SK-N-SH (cell line): Measurements from ENCODE around the gene LTBP1.
A peak's percentile ranks its signal among the peaks of the same experiment; 100 is the strongest.

Experiments used
- CHD2 ChIP-seq: fragments of 150-350 bp; IDR thresholded peaks from 2 replicates; pipeline ENCODE4 v1.6.1; 2018; ENCODE audit warnings: low read length; ENCODE audit not compliant: partially characterized antibody
- EP300 ChIP-seq, 2 experiments: IDR thresholded peaks; 2 replicates each; pipeline versions ENCODE4 v1.4.0 to v1.6.1; 2012; ENCODE audit warnings: borderline replicate concordance in 1 of 2, low read depth in 1 of 2, low read length in 1 of 2
- FOXM1 ChIP-seq: IDR thresholded peaks from 2 replicates; pipeline ENCODE4 v1.4.0; 2012; ENCODE audit warnings: low read depth, mild to moderate bottlenecking
- GABPA ChIP-seq: IDR thresholded peaks from 2 replicates; pipeline ENCODE4 v1.4.0; 2012; ENCODE audit warnings: low read depth, mild to moderate bottlenecking
- GATA2 ChIP-seq: sonication (generic); formaldehyde crosslinking; IDR thresholded peaks from 2 replicates; pipeline ENCODE4 v1.5.0; 2020; ENCODE audit warnings: mild to moderate bottlenecking, missing genetic modification reagents
- MXI1 ChIP-seq: IDR thresholded peaks from 2 replicates; pipeline ENCODE4 v1.6.1; 2012; ENCODE audit warnings: mild to moderate bottlenecking, low read depth, low read length, improper control_type of control experiment
- POLR2AphosphoS5 ChIP-seq: IDR thresholded peaks from 2 replicates; pipeline ENCODE4 v1.6.1; 2012; ENCODE audit warnings: low read depth, low read length
- RAD21 ChIP-seq: IDR thresholded peaks from 2 replicates; pipeline ENCODE4 v1.6.1; 2012; ENCODE audit warnings: mild to moderate bottlenecking, low read length
- SMC3 ChIP-seq: IDR thresholded peaks from 2 replicates; pipeline ENCODE4 v1.6.1; 2012; ENCODE audit warnings: low read depth, low read length, improper control_type of control experiment
- TAF1 ChIP-seq: IDR thresholded peaks from 2 replicates; pipeline ENCODE4 v1.6.1; 2012; ENCODE audit warnings: low read depth, mild to moderate bottlenecking, low read length, moderate library complexity, borderline replicate concordance
- TF ChIP-seq, protein P1 (sequence below): IDR thresholded peaks from 2 replicates; pipeline ENCODE4 v1.4.0; 2012; ENCODE audit warnings: low read depth, borderline replicate concordance
- TF ChIP-seq, protein P2 (sequence below): fragments of 200-600 bp; sonication (generic); IDR thresholded peaks from 2 replicates; pipeline ENCODE4 v1.6.1; 2017; ENCODE audit warnings: antibody characterized with exemption, mild to moderate bottlenecking, moderate library complexity
- TF ChIP-seq, protein P3 (sequence below): IDR thresholded peaks from 2 replicates; pipeline ENCODE4 v1.4.0; 2012; ENCODE audit warnings: low read depth, borderline replicate concordance
- TF ChIP-seq, protein P4 (sequence below): IDR thresholded peaks from 2 replicates; pipeline ENCODE4 v1.4.0; 2012; ENCODE audit warnings: low read depth

DNA sequence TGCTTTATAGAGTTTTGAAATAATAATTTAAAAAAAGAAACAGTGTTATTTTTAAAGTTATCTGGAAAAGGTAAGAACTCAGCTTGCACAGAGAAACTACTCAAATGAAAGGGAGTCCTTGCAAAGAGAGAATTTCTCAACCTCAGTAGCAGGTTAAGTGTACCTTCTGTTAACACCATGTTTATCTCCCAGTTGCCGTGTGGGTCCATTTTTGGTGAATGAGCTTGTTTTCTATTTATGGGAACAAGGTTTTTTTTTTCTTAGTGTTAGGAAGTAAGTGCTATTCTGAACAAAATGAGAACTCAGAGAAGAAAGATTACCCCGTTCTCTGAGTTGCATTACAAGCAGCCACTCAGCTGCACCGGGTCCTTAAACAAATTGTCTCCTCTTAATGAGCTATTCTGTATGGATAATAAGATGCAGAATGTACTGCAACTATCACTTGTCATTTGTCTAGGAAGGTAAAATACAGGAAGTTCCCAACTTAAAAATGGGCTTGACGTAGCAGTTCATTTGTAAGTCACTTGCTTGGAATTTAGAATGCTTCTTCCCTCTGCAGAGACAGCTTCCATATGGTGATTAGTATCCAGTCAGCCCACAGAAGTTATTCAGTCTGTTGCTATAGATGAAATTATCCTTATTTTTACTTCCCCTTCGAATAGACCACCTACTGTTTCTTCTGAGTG lies 74.9 kb downstream of the LTBP1 start:
- TF ChIP-seq EP300 (IDR thresholded peaks at IDR 0.05; ENCODE audit: borderline replicate concordance in 1 of 2, low read depth in 1 of 2, low read length in 1 of 2) = peak in 1 of 2 experiments; percentile 61; a peak in 1 of 4 replicates
- TF ChIP-seq GATA2 = no peak
- TF ChIP-seq, protein P1, sequence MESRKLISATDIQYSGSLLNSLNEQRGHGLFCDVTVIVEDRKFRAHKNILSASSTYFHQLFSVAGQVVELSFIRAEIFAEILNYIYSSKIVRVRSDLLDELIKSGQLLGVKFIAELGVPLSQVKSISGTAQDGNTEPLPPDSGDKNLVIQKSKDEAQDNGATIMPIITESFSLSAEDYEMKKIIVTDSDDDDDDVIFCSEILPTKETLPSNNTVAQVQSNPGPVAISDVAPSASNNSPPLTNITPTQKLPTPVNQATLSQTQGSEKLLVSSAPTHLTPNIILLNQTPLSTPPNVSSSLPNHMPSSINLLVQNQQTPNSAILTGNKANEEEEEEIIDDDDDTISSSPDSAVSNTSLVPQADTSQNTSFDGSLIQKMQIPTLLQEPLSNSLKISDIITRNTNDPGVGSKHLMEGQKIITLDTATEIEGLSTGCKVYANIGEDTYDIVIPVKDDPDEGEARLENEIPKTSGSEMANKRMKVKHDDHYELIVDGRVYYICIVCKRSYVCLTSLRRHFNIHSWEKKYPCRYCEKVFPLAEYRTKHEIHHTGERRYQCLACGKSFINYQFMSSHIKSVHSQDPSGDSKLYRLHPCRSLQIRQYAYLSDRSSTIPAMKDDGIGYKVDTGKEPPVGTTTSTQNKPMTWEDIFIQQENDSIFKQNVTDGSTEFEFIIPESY = no peak
- TF ChIP-seq, protein P2, sequence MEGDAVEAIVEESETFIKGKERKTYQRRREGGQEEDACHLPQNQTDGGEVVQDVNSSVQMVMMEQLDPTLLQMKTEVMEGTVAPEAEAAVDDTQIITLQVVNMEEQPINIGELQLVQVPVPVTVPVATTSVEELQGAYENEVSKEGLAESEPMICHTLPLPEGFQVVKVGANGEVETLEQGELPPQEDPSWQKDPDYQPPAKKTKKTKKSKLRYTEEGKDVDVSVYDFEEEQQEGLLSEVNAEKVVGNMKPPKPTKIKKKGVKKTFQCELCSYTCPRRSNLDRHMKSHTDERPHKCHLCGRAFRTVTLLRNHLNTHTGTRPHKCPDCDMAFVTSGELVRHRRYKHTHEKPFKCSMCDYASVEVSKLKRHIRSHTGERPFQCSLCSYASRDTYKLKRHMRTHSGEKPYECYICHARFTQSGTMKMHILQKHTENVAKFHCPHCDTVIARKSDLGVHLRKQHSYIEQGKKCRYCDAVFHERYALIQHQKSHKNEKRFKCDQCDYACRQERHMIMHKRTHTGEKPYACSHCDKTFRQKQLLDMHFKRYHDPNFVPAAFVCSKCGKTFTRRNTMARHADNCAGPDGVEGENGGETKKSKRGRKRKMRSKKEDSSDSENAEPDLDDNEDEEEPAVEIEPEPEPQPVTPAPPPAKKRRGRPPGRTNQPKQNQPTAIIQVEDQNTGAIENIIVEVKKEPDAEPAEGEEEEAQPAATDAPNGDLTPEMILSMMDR = no peak
- no peak for TF ChIP-seq GABPA
- TF ChIP-seq CHD2 = no peak
- no peak for TF ChIP-seq TAF1
- TF ChIP-seq, protein P3, sequence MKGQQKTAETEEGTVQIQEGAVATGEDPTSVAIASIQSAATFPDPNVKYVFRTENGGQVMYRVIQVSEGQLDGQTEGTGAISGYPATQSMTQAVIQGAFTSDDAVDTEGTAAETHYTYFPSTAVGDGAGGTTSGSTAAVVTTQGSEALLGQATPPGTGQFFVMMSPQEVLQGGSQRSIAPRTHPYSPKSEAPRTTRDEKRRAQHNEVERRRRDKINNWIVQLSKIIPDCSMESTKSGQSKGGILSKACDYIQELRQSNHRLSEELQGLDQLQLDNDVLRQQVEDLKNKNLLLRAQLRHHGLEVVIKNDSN = no peak
- TF ChIP-seq, protein P4, sequence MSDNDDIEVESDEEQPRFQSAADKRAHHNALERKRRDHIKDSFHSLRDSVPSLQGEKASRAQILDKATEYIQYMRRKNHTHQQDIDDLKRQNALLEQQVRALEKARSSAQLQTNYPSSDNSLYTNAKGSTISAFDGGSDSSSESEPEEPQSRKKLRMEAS = peak; percentile 43; the same call in 1 of the 2 replicates
- no peak for TF ChIP-seq MXI1
- TF ChIP-seq FOXM1 = peak; percentile 19; the same call in 1 of the 2 replicates
- TF ChIP-seq SMC3 = no peak
- TF ChIP-seq POLR2AphosphoS5 = peak; percentile 30; the same call in 1 of the 2 replicates
- no peak for TF ChIP-seq RAD21
